GM21381 (cell line): Measurements from ENCODE around the gene TTC22.

ENCODE experiments used
- ATAC-seq: cut with Tn5 transposase; IDR thresholded peaks from one replicate; pipeline ENCODE4 v1.9.1; 2021; ENCODE audit warnings: mild to moderate bottlenecking, moderate library complexity; ENCODE audit not compliant: unreplicated experiment

TTC22 gene

GRCh38 chr1:54800899-54801759 lies at the start of gene TTC22:
Gene TTC22 (minus strand): TSS chr1:54801323. CDS start chr1:54801163, 160 bp downstream.
- ATAC-seq, result peak; percentile 80

- no peak for ATAC-seq
These were observed 49.6 kb upstream of the TTC22 start for GRCh38 chr1:54850737-54851136.

- no peak for ATAC-seq
These were observed 49.1 kb upstream of the TTC22 start for GRCh38 chr1:54850069-54850730.

- no peak for ATAC-seq
These were observed 48.3 kb upstream of the TTC22 start for GRCh38 chr1:54849219-54850068.

GRCh38 chr1:54848134-54848948 lies 47.2 kb upstream of the TTC22 start:
- ATAC-seq, result no peak

GRCh38 chr1:54846716-54847284 lies 45.7 kb upstream of the TTC22 start:
- no peak for ATAC-seq

- ATAC-seq, result no peak
These were observed 45.2 kb upstream of the TTC22 start for GRCh38 chr1:54846301-54846700.

GRCh38 chr1:54845772-54846171 lies 44.6 kb upstream of the TTC22 start:
- no peak for ATAC-seq

- no peak for ATAC-seq
These were observed 43.4 kb upstream of the TTC22 start for GRCh38 chr1:54844564-54844963.

- ATAC-seq, result no peak
These were observed 42.3 kb upstream of the TTC22 start for GRCh38 chr1:54843449-54843848.

GRCh38 chr1:54842963-54843362 lies 41.8 kb upstream of the TTC22 start:
- ATAC-seq, result no peak

GRCh38 chr1:54842206-54842915 lies 41.2 kb upstream of the TTC22 start:
- ATAC-seq, result no peak

GRCh38 chr1:54839824-54840223 lies 38.7 kb upstream of the TTC22 start:
- ATAC-seq, result no peak

- ATAC-seq, result no peak
These were observed 37.5 kb upstream of the TTC22 start for GRCh38 chr1:54838565-54839180.

GRCh38 chr1:54837002-54837853 lies 36.1 kb upstream of the TTC22 start:
- ATAC-seq, result no peak

GRCh38 chr1:54836594-54836993 lies 35.5 kb upstream of the TTC22 start:
- ATAC-seq, result no peak

- ATAC-seq, result no peak
These were observed 34.8 kb upstream of the TTC22 start for GRCh38 chr1:54835970-54836369.
